ENCODE results near the gene FOXRED1. TPM values are rescaled to one million over a fixed set of nuclear protein-coding genes. Genes with fewer than 3 reads are reported as not detected.

Gene FOXRED1
- total and polyA plus RNA-seq, 2 of the 13 experiments (the other 11 are each of a cell fraction or from before 2014, with no cell fraction given) = 29.6 to 42.9 TPM

DNA sequence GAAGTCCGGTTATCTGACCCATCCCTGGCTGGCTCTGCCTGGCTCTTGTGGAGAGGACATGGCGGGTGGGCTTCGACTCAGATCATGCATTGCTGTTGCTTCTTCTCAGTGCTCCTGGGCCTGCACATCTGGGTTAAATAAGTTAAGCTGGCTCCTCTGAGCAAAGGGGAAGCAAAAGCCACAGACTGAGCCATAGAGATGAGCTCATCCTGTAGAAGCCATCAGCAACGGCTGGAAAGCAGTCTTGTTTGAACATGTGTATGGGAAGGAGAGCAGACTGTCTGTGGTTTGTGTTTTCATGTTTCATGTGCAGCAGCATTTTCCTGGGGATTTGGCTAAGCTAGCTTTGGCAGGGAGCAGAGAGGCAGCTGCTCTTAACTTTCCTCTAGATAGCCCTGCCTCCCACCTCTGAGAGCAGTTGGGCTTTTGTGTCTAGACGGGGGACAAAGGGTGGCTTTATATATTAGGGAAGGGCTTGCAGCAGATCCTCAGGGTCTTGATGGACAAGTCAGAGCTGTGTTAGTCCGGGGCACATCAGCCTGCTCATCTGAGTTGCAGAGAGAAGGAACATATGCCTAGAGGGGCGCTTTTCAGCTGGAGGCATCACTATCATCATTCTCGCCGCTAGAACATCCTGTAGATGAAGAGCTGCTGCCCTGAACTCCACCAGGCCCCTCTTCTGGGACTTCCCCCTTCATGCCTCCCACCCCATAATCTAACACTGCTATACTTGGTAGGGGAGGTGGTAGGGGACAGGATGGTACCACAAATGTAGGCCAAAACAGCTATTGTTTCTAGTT is 49.8 kb downstream of the FOXRED1 start (continued):
- TF ChIP-seq EP300 (IDR thresholded peaks at IDR 0.05; ENCODE audit: low read depth in 2 of 2, low read length in 2 of 2) (no peak), EP300 (CRISPR knock-in tag; IDR thresholded peaks at IDR 0.05; ENCODE audit: borderline replicate concordance) (no peak), NONO (IDR thresholded peaks at IDR 0.05) (no peak), NONO (CRISPR knock-in tag; conservative IDR thresholded peaks at IDR 0.05) (no peak), LCORL (IDR thresholded peaks at IDR 0.05) (no peak), LCORL (CRISPR knock-in tag; IDR thresholded peaks at IDR 0.05) (no peak), CEBPB (IDR thresholded peaks at IDR 0.05; ENCODE audit: borderline replicate concordance, low read depth, low read length) (no peak), NFATC3 (CRISPR knock-in tag; IDR thresholded peaks at IDR 0.05) (no peak), GTF3A (CRISPR knock-in tag; conservative IDR thresholded peaks at IDR 0.05) (no peak)
- TF ChIP-seq, protein P1, sequence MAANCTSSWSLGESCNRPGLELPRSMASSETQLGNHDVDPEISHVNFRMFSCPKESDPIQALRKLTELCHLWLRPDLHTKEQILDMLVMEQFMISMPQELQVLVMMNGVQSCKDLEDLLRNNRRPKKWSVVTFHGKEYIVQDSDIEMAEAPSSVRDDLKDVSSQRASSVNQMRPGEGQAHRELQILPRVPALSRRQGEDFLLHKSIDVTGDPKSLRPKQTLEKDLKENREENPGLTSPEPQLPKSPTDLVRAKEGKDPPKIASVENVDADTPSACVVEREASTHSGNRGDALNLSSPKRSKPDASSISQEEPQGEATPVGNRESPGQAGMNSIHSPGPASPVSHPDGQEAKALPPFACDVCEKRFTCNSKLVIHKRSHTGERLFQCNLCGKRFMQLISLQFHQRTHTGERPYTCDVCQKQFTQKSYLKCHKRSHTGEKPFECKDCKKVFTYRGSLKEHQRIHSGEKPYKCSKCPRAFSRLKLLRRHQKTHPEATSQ (CRISPR knock-in tag; IDR thresholded peaks at IDR 0.05; ENCODE audit: borderline replicate concordance) = no peak
- TF ChIP-seq, protein P2, sequence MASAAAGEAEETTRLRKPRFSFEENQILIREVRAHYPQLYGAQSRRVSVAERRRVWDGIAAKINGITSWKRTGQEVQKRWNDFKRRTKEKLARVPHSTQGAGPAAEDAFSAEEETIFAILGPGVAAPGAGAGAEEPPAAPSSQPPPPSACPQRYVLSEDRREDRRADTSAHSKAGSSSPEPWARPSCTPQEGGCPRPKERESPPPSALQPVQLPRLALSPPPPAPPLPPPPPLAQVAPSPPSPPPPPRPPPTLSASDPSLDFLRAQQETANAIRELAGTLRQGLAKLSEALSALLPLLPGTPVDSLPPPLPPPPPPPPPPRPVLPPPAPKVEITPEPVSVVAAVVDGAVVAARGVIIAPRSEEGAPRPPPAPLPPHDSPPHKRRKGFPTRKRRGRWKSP (CRISPR knock-in tag; IDR thresholded peaks at IDR 0.05) = no peak
- TF ChIP-seq, protein P3, sequence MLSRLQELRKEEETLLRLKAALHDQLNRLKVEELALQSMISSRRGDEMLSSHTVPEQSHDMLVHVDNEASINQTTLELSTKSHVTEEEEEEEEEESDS (CRISPR knock-in tag; IDR thresholded peaks at IDR 0.05; ENCODE audit: borderline replicate concordance) = no peak

All from HepG2 (cell line).